NT2/D1 (cell line): ENCODE data around the gene GDF10.

ENCODE experiments used
- DNase-seq: peaks from one replicate; pipeline ENCODE4 v3.0.0-alpha.2; 2011; ENCODE audit warnings: low read depth, low spot score
- H3K27me3 ChIP-seq: 2 replicates; pipeline ENCODE4 v1.6.0; 2011; ENCODE audit warnings: mild to moderate bottlenecking; ENCODE audit not compliant: insufficient read length, insufficient read depth
- H3K36me3 ChIP-seq: 2 replicates; pipeline ENCODE4 v1.6.1; 2011; ENCODE audit warnings: mild to moderate bottlenecking, low read length, mixed read lengths; ENCODE audit not compliant: insufficient read depth, insufficient read length
- H3K4me1 ChIP-seq: 2 replicates; pipeline ENCODE4 v1.5.1; 2011; ENCODE audit not compliant: insufficient read depth, insufficient read length
- H3K4me3 ChIP-seq: 2 replicates; pipeline ENCODE4 v1.5.1; 2011; ENCODE audit warnings: low read depth; ENCODE audit not compliant: insufficient read length
- H3K9ac ChIP-seq: 2 replicates; pipeline ENCODE4 v1.6.0; 2011; ENCODE audit warnings: low read depth; ENCODE audit not compliant: insufficient read length
- H3K9me3 ChIP-seq: 2 replicates; pipeline ENCODE4 v1.5.1; 2011; ENCODE audit warnings: mild to moderate bottlenecking, low read length; ENCODE audit not compliant: insufficient read depth
- SUZ12 ChIP-seq: IDR thresholded peaks from 2 replicates; pipeline ENCODE4 v1.6.1; 2011; ENCODE audit not compliant: insufficient read length, insufficient read depth; ENCODE audit errors: extremely low read depth
- YY1 ChIP-seq: IDR thresholded peaks from 2 replicates; pipeline ENCODE4 v1.6.1; 2011; ENCODE audit not compliant: insufficient read length, insufficient read depth
- ZNF274 ChIP-seq: IDR thresholded peaks from 2 replicates; pipeline ENCODE4 v1.6.1; 2011; ENCODE audit warnings: mild to moderate bottlenecking, low read depth, low read length

GDF10 gene

DNA sequence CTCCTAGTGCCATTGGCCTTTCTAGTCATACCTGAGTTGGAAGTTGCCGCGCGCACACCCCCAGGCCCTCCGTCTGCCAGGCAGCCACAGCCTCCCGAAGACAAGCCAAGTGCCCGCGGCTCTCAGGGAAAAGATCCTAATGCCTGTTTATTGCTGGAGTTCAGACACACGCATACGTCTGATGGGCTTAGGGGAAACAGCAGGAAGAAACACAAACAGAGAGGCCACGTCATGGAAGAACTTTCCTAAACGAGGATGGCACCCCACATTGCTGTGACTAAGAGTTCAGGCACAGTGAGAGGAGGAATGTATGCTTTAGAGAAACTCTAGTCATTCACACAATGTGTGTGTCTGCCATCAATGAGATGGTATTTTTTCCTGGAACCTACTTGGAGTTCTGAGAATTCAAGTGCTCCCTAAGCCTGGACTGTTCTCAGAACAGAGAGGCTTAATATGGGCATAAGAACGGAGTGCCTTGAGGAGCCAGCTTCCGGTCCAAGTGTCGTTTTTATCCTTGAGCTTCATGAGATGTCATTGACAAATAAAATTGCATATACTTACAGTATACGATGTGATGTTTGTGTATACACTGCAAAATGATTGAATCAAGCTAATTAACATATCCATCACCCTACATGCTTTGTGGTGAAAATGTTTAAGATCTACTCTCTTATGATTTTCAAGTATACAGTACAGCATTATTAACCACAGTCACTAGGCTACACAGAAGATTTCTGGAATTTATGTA lies 36.6 kb downstream of the GDF10 start:
- Histone ChIP-seq H3K9ac (no peak overlapping the region), H3K4me3 (no peak overlapping the region), H3K36me3 (no peaks in the 10 kb centered on the region), H3K4me1 (peaks cover 2% of the 10 kb centered on the region), H3K9me3 (no peaks in the 10 kb centered on the region), H3K27me3 (no peaks in the 10 kb centered on the region)
- TF ChIP-seq ZNF274 (no peak), YY1 (no peak), SUZ12 (no peak)
- DNase-seq, result no peak

DNA sequence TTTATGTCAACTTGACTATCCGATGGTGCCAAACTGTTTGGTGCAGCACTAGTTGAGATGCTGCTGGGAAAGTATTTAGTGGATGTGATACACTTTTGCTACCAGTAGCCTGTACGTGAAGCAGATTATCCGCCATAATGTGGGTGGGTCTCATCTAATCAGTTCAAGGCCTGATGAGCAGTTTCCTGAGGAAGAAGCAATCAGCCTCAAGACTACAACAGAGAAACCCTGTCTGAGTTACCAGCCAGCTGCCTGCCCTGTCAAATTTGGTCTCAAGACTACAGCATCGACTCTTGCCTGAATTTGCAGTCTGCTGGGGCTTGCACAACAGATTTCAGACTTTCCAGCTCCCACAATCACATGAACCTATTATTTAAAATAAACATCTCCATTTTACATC lies 37.3 kb downstream of the GDF10 start:
- DNase-seq, result no peak

GRCh38 chr10:47339186-47339735 lies 39.3 kb downstream of the GDF10 start:
- Histone ChIP-seq H3K4me3 (no peak overlapping the region), H3K4me1 (peaks cover 2% of the 10 kb centered on the region), H3K36me3 (no peaks in the 10 kb centered on the region), H3K27me3 (no peaks in the 10 kb centered on the region), H3K9me3 (no peaks in the 10 kb centered on the region), H3K9ac (no peak overlapping the region)
- TF ChIP-seq YY1 (no peak), SUZ12 (no peak)
- no peak for DNase-seq

More for the DNA sequence above, 37.3 kb downstream of the GDF10 start:
- peaks cover 2% of the 10 kb centered on the region for H3K4me1 ChIP-seq
- no peak for TF ChIP-seq SUZ12
- no peak for TF ChIP-seq YY1
- TF ChIP-seq ZNF274, result no peak
- H3K9ac ChIP-seq, result no peak overlapping the region
- H3K36me3 ChIP-seq, result no peaks in the 10 kb centered on the region
- H3K4me3 ChIP-seq, result no peak overlapping the region
- no peaks in the 10 kb centered on the region for H3K9me3 ChIP-seq
- H3K27me3 ChIP-seq, result no peaks in the 10 kb centered on the region

GRCh38 chr10:47339759-47340607 lies 40.0 kb downstream of the GDF10 start:
- no peak overlapping the region for H3K4me3 ChIP-seq
- no peak for DNase-seq
- H3K27me3 ChIP-seq, result no peaks in the 10 kb centered on the region
- peaks cover 2% of the 10 kb centered on the region for H3K4me1 ChIP-seq
- TF ChIP-seq SUZ12 (no peak), YY1 (no peak), ZNF274 (no peak)
- no peak overlapping the region for H3K9ac ChIP-seq
- no peaks in the 10 kb centered on the region for H3K9me3 ChIP-seq
- no peaks in the 10 kb centered on the region for H3K36me3 ChIP-seq

DNA sequence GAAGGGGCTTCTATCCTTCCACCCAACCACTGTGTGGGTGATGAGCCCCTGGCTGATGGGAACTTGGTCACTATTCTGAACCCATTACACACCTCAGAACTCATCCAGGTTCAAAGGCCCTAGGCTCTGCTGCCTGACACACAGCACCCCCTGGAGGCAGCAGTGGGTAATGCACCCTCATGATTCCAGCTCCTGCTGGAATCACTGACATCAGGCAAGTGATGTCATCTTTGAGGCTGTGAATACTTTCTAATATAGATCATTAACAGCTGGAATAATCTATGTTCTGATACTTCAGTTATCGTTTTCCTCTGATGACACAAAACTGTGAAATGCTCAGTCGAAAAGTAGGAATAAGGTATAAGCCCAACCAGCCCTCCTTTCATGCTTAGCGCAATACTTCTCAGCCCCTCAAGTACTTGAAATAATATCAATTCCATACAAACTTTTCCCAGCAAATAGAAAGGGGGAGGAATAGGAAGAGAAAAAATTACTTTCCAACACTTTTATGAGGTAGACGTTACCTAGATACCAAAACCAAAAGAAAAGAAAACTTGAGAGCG lies 40.7 kb downstream of the GDF10 start:
- Histone ChIP-seq H3K36me3 (no peaks in the 10 kb centered on the region), H3K4me1 (peaks cover 2% of the 10 kb centered on the region), H3K9ac (no peak overlapping the region), H3K9me3 (no peaks in the 10 kb centered on the region), H3K4me3 (no peak overlapping the region), H3K27me3 (no peaks in the 10 kb centered on the region)
- no peak for TF ChIP-seq YY1
- TF ChIP-seq ZNF274, result no peak
- TF ChIP-seq SUZ12, result no peak
- DNase-seq, result peak; percentile 50

GRCh38 chr10:47344996-47345870 lies 45.2 kb downstream of the GDF10 start:
- no peak overlapping the region for H3K9ac ChIP-seq
- H3K9me3 ChIP-seq, result no peaks in the 10 kb centered on the region
- no peak overlapping the region for H3K4me3 ChIP-seq
- no peaks in the 10 kb centered on the region for H3K4me1 ChIP-seq
- no peak for TF ChIP-seq SUZ12
- no peak for TF ChIP-seq ZNF274
- TF ChIP-seq YY1, result no peak
- no peak for DNase-seq
- no peaks in the 10 kb centered on the region for H3K27me3 ChIP-seq
- no peaks in the 10 kb centered on the region for H3K36me3 ChIP-seq
